NOMO-1 (cell line): Measurements from ENCODE around the gene NRF1.

Experiments
- DNase-seq, 2 experiments: peaks; one replicate each; lab custom pipeline; 2025; ENCODE audit not compliant: unreplicated experiment in 2 of 2; lab: John Stamatoyannopoulos, UW

Gene NRF1

DNA sequence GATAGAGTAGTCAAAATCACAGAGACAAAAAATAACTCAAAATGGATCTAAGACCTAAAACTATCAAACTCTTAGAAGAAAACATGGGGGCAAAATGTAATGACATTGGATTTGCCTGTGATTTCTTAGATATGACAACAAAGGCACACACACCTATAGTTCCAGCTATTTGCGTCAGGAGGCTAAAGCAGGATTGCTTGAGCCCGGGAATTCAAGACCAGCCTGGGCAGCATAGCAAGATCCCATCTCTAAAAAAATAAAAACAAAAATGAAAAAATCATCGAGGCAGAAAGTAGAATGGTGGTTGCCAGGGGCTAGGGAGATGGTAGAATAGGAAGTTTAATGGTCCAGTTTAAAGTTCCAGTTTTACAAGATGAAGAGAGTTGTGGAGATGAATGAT, 113.3 kb downstream of the NRF1 start:
- DNase-seq: no peak

DNA sequence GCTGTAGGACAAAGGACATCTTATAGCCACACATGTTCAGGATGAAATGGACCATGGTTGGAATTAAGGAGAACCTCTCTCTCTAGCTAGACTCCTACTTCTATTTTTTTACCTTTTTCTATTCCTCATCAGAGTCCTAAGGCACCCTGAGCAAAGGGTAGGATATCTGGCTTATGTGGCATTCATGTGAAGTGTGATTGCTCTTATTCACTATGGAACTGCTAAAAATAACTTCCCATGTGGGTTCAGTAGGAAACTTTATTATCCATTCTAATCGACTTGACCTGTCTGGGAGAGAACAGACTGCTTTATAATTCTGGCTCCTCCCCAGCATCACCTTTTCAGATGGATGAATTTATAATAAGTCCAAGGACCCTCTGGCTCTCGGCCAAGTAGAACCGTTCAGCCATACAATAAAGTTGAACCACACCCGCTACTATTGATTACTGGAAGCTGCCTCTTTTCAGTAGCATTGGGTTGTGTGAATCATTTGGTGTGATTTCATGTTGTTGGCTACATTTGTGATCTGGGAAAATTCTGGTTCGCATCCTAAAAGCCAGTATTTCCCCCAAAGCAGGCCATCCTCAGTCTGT, 117.5 kb downstream of the NRF1 start:
- no peak for DNase-seq

DNA sequence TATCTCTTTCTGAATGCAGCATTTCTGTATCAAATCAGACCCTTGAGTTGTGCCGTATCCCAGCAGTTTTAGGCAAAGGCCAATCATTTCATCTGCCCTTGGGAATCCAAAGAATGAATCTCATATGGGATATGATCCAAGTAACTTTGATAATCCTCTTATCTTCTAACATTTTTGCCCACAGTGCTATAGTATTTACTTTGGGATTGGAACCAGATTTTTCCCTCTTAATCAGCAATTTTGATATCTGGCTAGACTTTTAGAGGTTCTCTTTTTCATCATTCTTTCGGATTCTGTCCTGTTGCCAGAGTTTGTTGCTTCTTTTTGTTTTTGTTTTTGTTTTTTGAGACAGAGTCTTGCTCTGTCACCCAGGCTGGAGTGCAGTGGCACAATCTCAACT, 118.0 kb downstream of the NRF1 start:
- no peak for DNase-seq

DNA sequence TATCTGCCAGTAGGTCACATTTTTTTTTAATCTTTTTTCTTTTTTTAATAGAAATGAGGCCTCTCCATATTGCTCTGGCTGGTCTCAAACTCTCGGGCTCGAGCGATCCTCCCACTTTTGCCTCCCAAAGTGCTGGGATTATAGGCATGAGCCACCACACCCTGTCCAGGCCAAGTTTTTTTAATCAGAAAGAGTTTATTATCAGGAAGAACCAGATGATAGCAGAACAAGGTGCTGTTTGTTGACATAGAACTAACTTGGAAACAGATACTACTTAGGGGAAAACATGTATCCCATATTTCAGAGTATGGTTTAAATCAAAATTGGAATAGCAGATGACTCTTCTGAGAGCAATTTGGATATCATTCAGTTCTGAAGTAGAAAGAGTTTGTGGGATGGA, 118.6 kb downstream of the NRF1 start:
- DNase-seq: no peak

DNA sequence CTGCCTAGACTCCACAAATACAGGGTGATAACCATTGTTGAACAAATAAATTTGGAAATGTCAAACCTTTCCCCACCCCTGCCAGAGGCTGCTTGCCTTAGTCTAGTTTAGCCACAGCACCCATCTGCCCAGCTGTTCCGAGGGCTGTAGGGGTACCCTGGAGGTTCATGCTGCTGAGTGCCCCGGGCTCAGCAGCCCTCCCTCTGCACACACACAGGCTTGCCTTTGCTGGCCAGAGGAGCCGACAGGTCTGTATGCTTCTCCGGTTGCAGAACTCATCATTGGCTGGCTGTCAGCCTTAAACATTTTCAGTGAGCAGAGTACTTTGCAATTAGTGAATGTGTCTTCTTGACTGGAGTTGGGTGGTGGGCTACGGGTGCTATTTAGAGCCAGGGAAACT, 122.9 kb downstream of the NRF1 start:
- no peak for DNase-seq

DNA sequence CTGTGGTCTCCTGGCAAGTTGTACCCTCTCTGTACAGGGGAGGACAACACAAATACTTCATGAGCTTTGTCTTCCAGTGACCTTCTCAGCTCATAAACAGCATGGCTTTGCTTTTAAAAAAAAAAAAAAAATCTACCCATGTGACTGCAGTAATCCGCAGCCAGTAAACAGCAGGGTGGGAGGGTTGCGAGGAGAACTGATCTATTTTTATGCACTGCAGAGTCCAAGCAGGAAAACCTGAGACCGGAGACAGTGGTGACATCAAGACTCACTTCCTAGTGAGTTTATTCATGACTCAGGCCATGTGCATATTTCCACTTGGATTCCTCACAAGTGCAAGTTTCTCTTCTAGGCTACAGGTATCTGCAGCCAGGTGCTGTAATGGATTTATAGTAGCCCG, 127.9 kb downstream of the NRF1 start:
- no peak for DNase-seq

DNA sequence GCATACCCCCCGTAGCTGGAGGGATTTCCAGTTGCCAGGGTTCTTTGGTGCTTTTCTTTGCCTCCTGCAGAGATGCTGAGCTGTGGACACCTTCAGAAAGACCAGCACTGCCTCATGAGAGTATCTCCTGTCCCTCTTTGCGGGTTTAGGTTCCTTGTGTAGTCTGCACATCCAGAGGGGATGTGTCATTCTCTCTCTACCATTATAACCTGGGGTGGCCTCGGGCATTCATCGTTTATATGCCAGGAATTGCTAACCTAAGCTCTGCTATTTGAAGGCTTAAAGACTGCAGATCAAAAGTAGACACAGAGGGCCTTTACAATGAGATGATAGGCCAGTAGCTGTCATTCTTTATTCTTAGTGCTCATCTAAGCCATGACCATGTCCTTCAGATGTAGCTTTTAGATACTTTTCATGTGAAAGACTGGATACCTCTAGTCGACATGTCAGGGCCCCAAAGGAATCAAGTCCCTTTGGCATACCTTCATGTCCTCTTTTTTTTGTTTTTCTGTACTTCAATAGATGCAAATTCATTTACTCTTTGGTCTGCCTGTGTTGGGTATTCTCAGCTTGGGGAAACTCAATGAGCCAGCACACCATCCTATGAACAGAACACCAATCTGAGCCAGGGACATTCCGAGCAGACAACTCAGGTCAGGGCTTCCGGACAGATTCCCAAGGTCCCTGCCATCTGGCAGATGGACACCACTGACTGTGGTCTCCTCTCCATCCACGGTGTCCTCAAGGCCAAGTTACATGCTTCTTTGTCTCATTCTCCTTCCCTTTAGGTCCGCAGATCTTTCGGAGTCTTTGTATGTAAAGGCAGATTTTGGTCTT, 129.3 kb downstream of the NRF1 start:
- no peak for DNase-seq

DNA sequence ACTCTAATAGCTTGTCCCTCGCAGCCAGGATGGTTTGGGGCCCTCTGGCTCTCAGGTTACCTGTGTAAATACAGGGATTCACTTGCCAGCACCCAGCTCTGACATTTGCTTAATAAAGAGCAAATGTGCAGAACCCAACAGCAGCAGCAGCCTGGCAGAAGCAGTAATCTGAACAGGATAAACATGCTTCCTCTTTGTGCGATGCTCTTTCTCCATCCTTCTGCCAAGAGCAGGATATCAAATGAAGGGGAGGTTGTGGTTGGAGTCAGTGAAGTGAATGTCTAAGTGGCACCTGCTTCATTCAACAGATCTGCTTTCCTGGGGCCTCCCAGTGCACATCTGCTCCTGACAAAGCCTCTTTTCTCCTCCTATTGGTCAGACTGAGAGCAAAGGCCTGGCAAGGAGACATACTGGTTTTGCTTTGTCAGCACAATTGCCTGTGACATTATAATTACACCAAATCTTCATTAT, 130.3 kb downstream of the NRF1 start:
- no peak for DNase-seq

DNA sequence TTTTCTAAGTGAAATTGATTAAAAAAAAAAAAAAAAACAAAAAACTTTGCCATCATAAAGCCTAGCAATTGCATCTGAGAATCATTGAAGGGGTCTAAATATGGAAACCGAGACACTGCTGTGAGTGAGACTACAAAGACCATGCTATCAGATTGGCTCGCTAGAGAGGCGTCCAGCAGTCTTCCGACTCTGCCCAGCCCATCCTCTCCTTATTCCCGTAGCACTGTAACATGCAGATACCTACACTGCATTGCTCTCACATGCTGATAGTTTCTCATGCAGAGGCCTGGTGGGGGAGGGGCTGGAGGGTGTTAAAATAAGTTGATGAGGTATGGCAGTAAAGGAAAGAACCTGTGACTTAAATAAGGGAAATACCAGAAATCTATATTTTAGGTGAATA, 130.7 kb downstream of the NRF1 start:
- DNase-seq: no peak

DNA sequence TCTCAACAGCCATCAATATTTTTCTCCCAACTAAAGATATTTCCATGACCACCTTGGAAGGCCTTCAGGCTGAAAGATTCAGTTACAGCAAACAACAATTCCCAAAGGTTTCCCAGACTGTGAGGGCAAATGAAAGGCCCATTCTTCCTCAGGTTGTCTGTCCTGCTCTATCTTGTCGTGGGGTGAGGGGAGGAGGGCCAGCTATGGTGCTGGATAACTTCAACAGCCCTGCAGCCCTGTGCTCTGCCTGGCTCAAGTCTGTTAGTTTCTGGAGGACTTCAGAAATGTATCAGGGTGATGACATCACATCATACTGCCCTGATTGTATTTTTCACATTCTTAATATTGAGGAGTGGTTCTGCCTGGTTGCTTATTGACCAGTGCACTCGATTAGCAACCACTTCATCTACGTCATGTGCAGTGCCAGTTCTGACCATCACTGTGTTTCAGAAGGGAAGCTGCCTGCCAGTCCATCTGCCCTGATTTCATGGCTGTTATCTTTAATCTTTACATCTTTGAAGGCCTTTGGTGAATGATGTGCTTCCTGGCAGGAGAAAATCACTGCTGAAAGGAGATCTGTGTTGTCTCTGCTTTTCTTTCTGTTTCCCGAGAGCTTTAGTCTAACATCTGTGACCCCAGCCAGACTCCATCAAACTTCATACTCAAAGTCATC, 135.5 kb downstream of the NRF1 start:
- no peak for DNase-seq

DNA sequence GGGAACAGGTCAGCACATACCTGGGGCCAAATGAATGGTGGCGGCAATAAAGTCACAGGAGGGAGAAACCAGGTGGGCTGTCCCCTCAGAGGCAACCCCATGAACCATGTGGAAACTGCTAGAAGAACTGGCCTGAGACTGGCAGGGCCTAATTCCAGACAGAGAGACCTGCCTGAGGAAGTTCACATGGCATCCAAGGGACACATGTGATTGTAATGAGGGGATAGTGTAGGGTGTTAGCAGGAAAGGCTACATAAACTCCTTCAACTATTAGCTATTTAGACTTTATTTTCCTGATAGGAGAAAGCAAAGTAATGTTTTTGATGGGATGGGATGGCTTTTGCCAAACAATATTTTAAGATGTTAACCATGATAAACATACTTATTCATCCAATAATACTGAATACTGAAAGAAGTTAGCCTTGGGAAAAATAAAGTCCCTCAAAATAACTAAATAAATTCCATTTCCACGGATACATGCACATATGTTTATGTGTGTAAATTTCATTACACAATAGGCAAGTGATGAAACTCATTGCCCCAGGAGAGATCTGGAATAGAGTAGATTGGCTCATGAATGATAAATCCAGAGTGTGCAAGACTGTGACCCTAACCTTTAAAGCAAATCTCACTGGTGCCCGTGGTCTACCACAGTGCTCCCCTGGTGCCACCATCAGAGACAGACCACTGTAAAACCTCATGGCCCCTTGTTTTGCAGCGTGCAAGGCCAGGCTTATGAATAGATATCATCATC, 137.0 kb downstream of the NRF1 start:
- DNase-seq: no peak

DNA sequence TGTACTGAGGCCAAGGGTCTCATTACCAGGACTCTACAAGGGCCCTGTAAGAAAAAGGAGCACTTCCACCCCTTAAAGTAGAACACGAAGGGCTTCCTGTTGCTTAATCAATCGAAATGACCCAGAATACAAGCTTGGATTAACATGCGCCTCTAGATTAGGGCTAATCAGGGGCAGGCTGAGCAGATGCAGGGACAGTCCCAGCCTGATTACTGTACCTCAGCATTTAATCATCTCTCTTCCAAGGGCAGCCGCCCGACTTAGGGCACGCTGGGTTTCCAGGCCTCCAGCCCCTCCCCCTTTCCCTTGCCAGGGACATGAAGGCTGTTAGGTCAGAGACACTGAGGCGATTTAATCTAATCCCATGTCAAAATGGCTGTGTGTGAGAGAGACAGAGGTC, 138.6 kb downstream of the NRF1 start:
- DNase-seq: no peak

DNA sequence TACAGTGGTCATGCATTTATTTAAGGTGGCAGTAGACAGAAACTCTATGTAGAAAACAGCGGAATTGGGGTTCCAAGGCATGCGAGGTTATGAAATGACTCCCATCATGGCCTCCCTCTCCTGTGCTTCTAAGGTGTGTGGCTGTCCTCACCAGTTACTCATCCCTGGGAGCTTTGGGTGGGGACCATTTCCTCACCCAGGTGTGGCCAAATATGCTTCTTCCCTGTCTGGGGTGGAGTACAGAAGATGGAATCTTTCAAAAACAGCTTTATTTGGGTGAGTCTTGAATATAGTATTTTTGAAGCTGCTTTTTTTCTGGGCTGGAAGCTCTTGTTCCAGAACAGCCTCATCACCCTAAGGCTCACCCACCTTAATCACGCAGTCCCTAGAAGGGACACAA, 139.0 kb downstream of the NRF1 start:
- DNase-seq: no peak

DNA sequence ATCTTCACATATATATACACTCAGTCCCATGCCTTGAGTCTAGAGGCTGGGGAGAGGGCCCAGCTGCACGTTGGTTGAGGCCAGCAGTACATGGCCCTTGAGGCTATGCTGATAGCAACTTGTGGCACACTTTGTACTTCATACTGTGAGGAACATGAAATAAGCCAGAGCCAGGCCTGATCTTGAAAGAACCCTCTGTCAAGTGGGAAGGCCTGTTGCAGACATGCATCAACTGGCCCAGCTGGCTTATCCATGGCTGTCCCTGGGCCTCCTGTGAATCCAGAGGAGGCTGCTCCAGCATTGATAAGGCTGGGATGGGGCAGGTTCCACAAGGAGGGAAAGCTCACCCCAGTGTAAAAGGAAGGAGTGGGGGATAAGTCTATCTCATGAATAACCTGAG, 140.4 kb downstream of the NRF1 start:
- DNase-seq: no peak

DNA sequence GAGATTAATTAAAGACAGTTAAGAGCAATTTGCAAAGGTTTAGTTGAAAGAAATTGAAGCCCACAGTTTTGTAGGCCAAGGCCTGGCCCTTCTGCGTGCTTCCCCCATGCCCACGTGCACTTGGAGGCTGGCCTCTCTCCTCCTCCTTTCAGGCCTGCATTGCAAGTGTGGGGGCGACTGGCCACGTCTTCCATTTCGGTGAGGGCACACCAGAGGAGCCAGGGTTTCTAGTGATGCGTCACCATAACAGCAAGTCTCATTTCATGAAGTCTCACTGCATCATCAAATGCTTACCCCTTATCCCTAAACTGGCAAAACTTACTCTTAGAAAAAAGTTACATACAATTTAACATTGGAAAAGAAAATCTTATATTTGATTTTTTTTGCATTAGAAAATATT, 141.2 kb downstream of the NRF1 start:
- no peak for DNase-seq

DNA sequence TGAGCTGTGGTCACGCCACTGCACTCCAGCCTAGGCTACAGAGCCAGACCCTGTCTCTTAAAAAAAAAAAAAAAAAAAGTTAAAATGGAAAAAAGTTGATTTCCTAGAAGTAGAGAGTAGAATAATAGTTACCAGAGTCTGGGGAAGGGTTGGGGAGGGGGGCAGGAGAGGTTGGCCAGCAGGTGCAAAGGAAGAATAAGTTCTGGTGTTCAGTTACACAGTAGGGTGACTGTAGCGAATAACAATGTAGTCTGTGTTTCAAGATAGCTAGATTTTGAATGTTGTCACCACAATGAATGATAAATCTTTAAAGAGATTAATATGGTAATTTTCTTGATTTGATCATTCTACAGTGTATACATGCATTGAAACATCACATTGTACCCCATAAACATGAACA, 142.9 kb downstream of the NRF1 start:
- no peak for DNase-seq

DNA sequence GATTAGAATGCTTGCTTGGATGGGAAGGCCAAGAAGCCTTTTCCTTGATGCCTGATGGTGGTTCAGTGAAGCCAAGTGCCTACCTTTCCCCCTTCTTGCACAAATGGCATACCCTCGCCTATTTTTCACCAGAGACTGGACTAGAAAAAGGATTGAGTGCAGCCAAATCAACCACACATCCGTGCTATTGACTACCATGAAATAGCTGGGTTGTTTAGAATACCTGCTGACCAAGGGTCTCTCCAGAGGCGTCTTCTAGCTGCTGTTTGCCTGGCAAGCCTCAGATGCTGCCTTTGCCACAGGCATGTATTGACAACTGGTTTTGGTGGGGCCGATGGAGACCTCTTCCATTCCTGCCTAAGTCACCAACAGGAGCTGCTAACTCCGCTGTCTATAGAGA, 146.5 kb downstream of the NRF1 start:
- DNase-seq: no peak

DNA sequence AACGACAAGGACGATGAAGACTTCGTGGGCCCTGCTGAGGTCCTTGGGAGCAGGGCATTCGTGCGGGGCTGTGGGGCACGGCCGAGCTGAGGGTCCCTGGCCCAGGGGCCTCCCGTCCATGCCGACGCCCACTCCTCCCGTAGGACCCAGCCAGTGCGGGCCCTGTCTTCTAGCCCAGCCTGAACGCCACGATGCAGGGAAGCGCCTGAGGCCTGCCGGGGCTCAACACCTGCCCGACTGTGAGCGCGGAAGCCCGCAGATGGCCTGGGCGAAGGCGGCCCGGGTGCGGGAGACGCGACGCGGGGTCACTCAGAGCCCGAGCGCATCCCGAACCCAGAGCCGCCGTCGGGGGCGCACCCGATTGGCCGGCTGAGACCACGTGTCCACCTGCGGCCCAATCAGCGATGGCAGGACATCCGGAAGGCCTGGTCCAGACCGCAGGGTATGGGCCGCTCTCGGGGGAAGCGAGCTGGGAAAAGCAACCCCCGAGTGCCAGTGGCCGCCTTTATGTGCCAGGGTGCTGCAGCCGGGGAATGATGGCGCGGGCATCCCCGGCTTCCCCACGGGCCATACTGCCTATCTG, 151.0 kb downstream of the NRF1 start:
- DNase-seq: no peak

DNA sequence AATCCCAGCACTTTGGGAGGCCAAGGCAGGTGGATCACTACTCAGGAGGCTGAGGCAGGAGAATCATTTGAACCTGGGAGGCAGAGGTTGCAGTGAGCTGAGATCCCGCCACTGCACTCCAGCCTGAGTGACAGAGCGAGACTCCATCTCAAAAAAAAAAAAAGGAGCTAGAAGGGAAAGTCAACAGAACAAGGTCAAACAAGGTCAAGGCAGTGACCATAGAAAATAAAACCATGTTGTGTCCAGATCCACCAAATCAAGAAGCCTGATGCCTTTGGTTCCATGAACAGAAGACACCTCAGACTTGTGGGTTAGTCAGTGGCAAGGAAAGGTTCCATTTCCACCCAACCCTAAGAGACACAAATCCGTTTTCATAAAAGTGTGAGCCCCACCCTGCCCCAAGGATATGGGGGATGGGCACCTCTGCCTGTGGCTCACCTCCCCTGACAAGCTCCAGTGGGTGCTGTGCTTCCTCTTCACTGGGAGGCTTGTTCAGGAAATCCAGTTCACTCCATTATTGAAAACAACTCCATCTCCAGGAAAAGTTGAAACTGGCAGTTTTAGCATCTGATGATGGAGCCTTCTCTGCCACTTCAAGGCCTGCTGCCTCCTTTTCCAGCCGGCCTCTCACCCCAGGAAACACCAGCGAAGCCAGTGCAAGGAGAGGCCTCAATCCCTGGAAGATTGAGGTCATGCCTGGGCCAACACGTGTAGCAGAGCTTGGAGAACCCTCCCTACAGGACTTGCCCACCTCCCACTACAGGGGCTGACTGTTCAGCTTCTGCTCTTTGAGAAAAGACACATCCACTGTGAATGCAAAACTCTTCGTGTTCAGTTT, 152.9 kb downstream of the NRF1 start:
- no peak for DNase-seq

DNA sequence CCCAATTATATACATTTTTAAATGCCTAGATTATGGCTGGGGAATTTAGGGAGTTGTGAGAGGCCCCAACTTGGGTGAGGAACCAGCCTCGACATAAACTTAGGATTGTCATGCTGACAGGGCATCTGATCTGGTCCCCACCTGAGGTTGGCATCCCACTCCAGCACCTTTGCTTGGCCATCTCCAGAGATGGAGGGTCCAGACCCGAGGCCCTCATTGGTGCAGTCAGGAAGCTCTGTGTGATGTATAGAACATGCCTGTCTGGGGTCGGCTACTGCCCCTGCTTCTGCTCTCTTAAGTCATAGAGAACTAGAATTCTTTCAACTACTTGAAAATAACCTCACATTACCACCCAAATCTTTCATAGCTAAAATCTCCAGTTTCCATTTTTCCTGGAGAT, 153.8 kb downstream of the NRF1 start:
- no peak for DNase-seq
